A549 (cell line): ENCODE measurements around the gene GLIS1. TPM values are rescaled to one million over a fixed set of nuclear protein-coding genes. Genes with fewer than 3 reads are reported as not detected.

Source experiments
- ATAC-seq, 2 experiments: fragments of 200-7000 bp in 1 of 2; fragments of >200 bp in 1 of 2; cut with Nextera tagmentation in 1 of 2; cut with Tn5 transposase in 1 of 2; 3 replicates each; pipeline versions ENCODE4 v1.8.0 to v1.9.1; 2018 to 2020; ENCODE audit warnings: mild to moderate bottlenecking in 1 of 2, moderate library complexity in 1 of 2
- CTCF ChIA-PET: fragments of 300-600 bp; sonication (Branson Sonifier 250); formaldehyde crosslinking; extraction: SDS; loops from one replicate; lab custom pipeline; 2021; ENCODE audit warnings: antibody characterized with exemption, inconsistent platforms; lab: Yijun Ruan, JAX
- POLR2A ChIA-PET: fragments of 350-600 bp; formaldehyde crosslinking; extraction: SDS; loops from one replicate; lab custom pipeline; 2021; ENCODE audit warnings: antibody characterized with exemption, inconsistent platforms; lab: Yijun Ruan, JAX
- DNase-seq, 2 experiments: peaks; one replicate each; pipeline versions ENCODE4 v3.0.0 to v3.0.0-alpha.2; 2011 to 2016; ENCODE audit warnings: low read depth in 1 of 2, low spot score in 1 of 2
- FAIRE-seq: peaks from 2 replicates; lab custom pipeline; 2011; peaks lifted over from hg19 to GRCh38; lab: Jason Lieb, UNC
- H3K27ac ChIP-seq, 2 experiments: fragments of >200 bp; sonication (Bioruptor Twin); formaldehyde crosslinking; 3 replicates each; pipeline ENCODE4 v1.5.1; 2016 to 2017
- H3K4me1 ChIP-seq: fragments of >200 bp; sonication (Bioruptor Twin); formaldehyde crosslinking; 3 replicates; pipeline ENCODE4 v1.6.1; 2016
- H3K4me2 ChIP-seq: fragments of >200 bp; sonication (Bioruptor Twin); formaldehyde crosslinking; 3 replicates; pipeline ENCODE4 v1.6.1; 2016
- H3K4me3 ChIP-seq: fragments of >200 bp; sonication (Bioruptor Twin); formaldehyde crosslinking; 3 replicates; pipeline ENCODE4 v1.5.1; 2016
- H3K9me3 ChIP-seq: fragments of >200 bp; sonication (Bioruptor Twin); formaldehyde crosslinking; 3 replicates; pipeline ENCODE4 v1.6.1; 2016
- BHLHE40 ChIP-seq: IDR thresholded peaks from 2 replicates; pipeline ENCODE4 v1.6.1; 2012; ENCODE audit warnings: low read depth, low read length, inconsistent platforms
- CBX2 ChIP-seq: fragments of 200-600 bp; sonication (generic); IDR thresholded peaks from 2 replicates; pipeline ENCODE4 v1.6.1; 2016; ENCODE audit warnings: low read depth, mild to moderate bottlenecking, borderline replicate concordance
- CBX8 ChIP-seq: fragments of 200-600 bp; sonication (generic); IDR thresholded peaks from 2 replicates; pipeline ENCODE4 v1.6.1; 2016
- CHD2 ChIP-seq: fragments of 150-350 bp; IDR thresholded peaks from 2 replicates; pipeline ENCODE4 v1.6.1; 2014; ENCODE audit warnings: low read length; ENCODE audit not compliant: partially characterized antibody
- EHF ChIP-seq: fragments of 250-450 bp; sonication (Bioruptor Pico); IDR thresholded peaks from 2 replicates; pipeline ENCODE4 v1.5.0; 2020; ENCODE audit warnings: mild to moderate bottlenecking
- ESRRA ChIP-seq: fragments of 150-350 bp; IDR thresholded peaks from 2 replicates; pipeline ENCODE4 v1.6.1; 2014; ENCODE audit warnings: mild to moderate bottlenecking, low read length, borderline replicate concordance
- FOSB ChIP-seq: fragments of 250-450 bp; sonication (Bioruptor Pico); IDR thresholded peaks from 2 replicates; pipeline ENCODE4 v1.5.0; 2020; ENCODE audit warnings: mild to moderate bottlenecking, moderate library complexity
- FOXS1 ChIP-seq: fragments of 250-450 bp; sonication (Bioruptor Pico); IDR thresholded peaks from 2 replicates; pipeline ENCODE4 v1.5.0; 2020; ENCODE audit warnings: mild to moderate bottlenecking, moderate library complexity
- HEYL ChIP-seq: fragments of 250-450 bp; sonication (Bioruptor Pico); IDR thresholded peaks from 2 replicates; pipeline ENCODE4 v1.8.0; 2021; ENCODE audit warnings: mild to moderate bottlenecking, moderate library complexity
- HOXB13 ChIP-seq: fragments of 250-450 bp; sonication (Bioruptor Pico); IDR thresholded peaks from 2 replicates; pipeline ENCODE4 v1.5.0; 2020; ENCODE audit warnings: low read depth, mild to moderate bottlenecking, moderate library complexity
- HOXB5 ChIP-seq: fragments of 250-450 bp; sonication (Bioruptor Pico); IDR thresholded peaks from 2 replicates; pipeline ENCODE4 v1.5.0; 2020; ENCODE audit warnings: mild to moderate bottlenecking, moderate library complexity
- JUN ChIP-seq, 2 experiments: fragments of >200 bp; sonication (Bioruptor Twin); formaldehyde crosslinking; IDR thresholded peaks; 2 replicates in 1 of 2; 3 replicates in 1 of 2; pipeline ENCODE4 v1.6.1; 2016 to 2017
- NR3C1 ChIP-seq: fragments of >200 bp; sonication (Bioruptor Twin); formaldehyde crosslinking; IDR thresholded peaks from 3 replicates; pipeline ENCODE4 v1.6.1; 2017
- POLR2A ChIP-seq: IDR thresholded peaks from 2 replicates; pipeline ENCODE4 v1.6.1; 2012; ENCODE audit warnings: mild to moderate bottlenecking, low read length
- RAD21 ChIP-seq, 2 experiments: fragments of >200 bp in 1 of 2; sonication (Bioruptor Twin) in 1 of 2; formaldehyde crosslinking in 1 of 2; IDR thresholded peaks in 1 of 2; conservative IDR thresholded peaks in 1 of 2; 2 replicates in 1 of 2; 3 replicates in 1 of 2; pipeline ENCODE4 v1.6.1; 2012 to 2018; ENCODE audit warnings: inconsistent platforms in 1 of 2
- RARB ChIP-seq: fragments of 250-450 bp; sonication (Bioruptor Pico); IDR thresholded peaks from 2 replicates; pipeline ENCODE4 v1.8.0; 2021; ENCODE audit warnings: mild to moderate bottlenecking, moderate library complexity
- SREBF2 ChIP-seq: fragments of 450-650 bp; IDR thresholded peaks from 2 replicates; pipeline ENCODE4 v1.6.1; 2014; ENCODE audit warnings: mild to moderate bottlenecking, moderate library complexity
- TP53 ChIP-seq: fragments of 250-450 bp; sonication (Bioruptor Pico); IDR thresholded peaks from 2 replicates; pipeline ENCODE4 v1.5.0; 2021; ENCODE audit warnings: mild to moderate bottlenecking, moderate library complexity
- ZFP36 ChIP-seq: fragments of 450-650 bp; IDR thresholded peaks from 2 replicates; pipeline ENCODE4 v1.6.1; 2014; ENCODE audit warnings: borderline replicate concordance; ENCODE audit not compliant: partially characterized antibody
- WGBS: methylation state at CpG from one replicate; pipeline ENCODE4 v1.1.6; 2017; ENCODE audit errors: missing lambda C conversion rate; 5-methylcytosine and 5-hydroxymethylcytosine counted together
- polyA plus RNA-seq, 4 experiments: library from polyadenylated mRNA; depleted of rRNA in 3 of 4; stranded (reverse); fragments of >200 nt; fragmentation: RNase III in 1 of 4; extraction: RNeasy Plus Mini Kit Qiagen cat#74134 plus additional on column Dnase treatment in 1 of 4; gene quantifications; 2 replicates in 3 of 4; 3 replicates in 1 of 4; pipeline ENCODE4 v1.2.3, GENCODE V29; 2011 to 2017
- TF ChIP-seq, protein P1 (sequence below): fragments of 450-650 bp; IDR thresholded peaks from 2 replicates; pipeline ENCODE4 v1.6.1; 2014; ENCODE audit warnings: antibody characterized with exemption
- TF ChIP-seq, protein P2 (sequence below): fragments of >200 bp; sonication (Bioruptor Twin); formaldehyde crosslinking; IDR thresholded peaks from 3 replicates; pipeline ENCODE4 v1.6.1; 2016
- TF ChIP-seq, protein P3 (sequence below): fragments of 150-350 bp; IDR thresholded peaks from 2 replicates; pipeline ENCODE4 v1.6.1; 2014; ENCODE audit warnings: low read depth, mild to moderate bottlenecking, low read length
- TF ChIP-seq, protein P4 (sequence below): IDR thresholded peaks from 2 replicates; pipeline ENCODE4 v1.6.1; 2012; ENCODE audit warnings: low read depth, borderline replicate concordance
- TF ChIP-seq, protein P5 (sequence below): fragments of 250-450 bp; sonication (Bioruptor Pico); IDR thresholded peaks from 2 replicates; pipeline ENCODE4 v1.5.0; 2021; ENCODE audit warnings: mild to moderate bottlenecking, moderate library complexity, borderline replicate concordance
- TF ChIP-seq, protein P6 (sequence below): IDR thresholded peaks from 2 replicates; pipeline ENCODE4 v1.6.1; 2012

Gene GLIS1
- polyA plus RNA-seq, 2 of the 4 experiments (the other 2 are of a cell fraction) = 0.04 TPM; not detected in 1

DNA sequence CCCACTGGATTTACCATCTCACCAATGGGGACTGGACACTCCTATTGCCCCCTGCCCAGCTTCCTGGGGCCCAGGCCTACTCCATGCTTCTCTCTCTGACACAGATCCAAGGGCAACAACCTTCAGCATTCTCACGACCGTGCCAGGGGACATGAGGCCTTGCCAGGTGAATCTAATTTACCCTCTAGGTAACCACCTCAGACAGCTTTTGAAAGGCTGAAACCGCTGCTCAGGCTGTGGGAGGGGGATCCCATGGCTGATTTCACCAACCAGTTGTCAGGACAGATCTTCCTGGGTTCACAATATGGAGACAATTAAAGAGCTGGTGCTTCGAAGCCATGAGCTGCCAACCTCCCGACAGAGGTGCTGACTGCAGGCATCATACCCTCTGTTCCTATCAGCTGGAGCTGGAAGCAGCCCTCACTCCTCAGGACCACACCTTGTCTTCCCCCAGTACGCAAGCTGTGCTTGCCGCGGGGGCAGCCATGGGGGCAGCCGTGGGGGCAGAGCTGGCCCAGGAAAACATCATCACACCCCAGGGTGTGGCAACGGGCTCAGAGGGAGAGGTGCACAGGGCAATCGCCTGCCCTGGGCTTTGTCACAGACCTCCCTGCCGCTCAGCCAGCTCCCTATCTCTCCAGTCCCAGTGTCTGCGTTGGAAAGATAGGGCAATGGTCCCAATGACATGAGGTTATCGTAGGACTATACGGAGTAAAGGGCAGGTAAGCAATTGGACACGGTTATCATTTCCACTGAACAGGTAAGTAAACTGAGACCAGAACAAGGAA is 159.5 kb downstream of the GLIS1 start:
- no peaks in the 10 kb centered on the region for H3K4me1 ChIP-seq
- POLR2A ChIA-PET = no interaction called here
- no peak for DNase-seq
- CTCF ChIA-PET = interaction anchor here (0.7 to 3.9 kb wide), 2 partner anchors 17 to 94 kb away, joined by 3 to 12 read pairs; no protein-coding TSS in a partner anchor
- H3K4me3 ChIP-seq = no peak overlapping the region
- H3K4me2 ChIP-seq = no peak overlapping the region
- TF ChIP-seq RAD21 (conservative IDR thresholded peaks at IDR 0.05 in 1 of 2, IDR thresholded peaks at IDR 0.05 in 1 of 2) = no peak
- TF ChIP-seq, protein P1, sequence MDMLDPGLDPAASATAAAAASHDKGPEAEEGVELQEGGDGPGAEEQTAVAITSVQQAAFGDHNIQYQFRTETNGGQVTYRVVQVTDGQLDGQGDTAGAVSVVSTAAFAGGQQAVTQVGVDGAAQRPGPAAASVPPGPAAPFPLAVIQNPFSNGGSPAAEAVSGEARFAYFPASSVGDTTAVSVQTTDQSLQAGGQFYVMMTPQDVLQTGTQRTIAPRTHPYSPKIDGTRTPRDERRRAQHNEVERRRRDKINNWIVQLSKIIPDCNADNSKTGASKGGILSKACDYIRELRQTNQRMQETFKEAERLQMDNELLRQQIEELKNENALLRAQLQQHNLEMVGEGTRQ = no peak
- TF ChIP-seq CHD2 = no peak
- no peak for TF ChIP-seq BHLHE40
- TF ChIP-seq JUN (IDR thresholded peaks at IDR 0.05) = no peak
- no peak for TF ChIP-seq HOXB13 (CRISPR knock-in tag)
- no peak for TF ChIP-seq CBX2
- no peak for TF ChIP-seq RARB (CRISPR knock-in tag)
- TF ChIP-seq NR3C1 = no peak
- TF ChIP-seq, protein P2, sequence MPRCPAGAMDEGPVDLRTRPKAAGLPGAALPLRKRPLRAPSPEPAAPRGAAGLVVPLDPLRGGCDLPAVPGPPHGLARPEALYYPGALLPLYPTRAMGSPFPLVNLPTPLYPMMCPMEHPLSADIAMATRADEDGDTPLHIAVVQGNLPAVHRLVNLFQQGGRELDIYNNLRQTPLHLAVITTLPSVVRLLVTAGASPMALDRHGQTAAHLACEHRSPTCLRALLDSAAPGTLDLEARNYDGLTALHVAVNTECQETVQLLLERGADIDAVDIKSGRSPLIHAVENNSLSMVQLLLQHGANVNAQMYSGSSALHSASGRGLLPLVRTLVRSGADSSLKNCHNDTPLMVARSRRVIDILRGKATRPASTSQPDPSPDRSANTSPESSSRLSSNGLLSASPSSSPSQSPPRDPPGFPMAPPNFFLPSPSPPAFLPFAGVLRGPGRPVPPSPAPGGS = no peak
- TF ChIP-seq SREBF2 = no peak
- no peak for TF ChIP-seq HEYL (CRISPR knock-in tag)
- TF ChIP-seq, all 56 proteins: peak for 0
- no peak for ATAC-seq
- no peak overlapping the region for H3K27ac ChIP-seq
- WGBS = 78% methylated on average over 12 of the region's 16 CpGs
- no peaks in the 10 kb centered on the region for H3K9me3 ChIP-seq
- no peak for FAIRE-seq

DNA sequence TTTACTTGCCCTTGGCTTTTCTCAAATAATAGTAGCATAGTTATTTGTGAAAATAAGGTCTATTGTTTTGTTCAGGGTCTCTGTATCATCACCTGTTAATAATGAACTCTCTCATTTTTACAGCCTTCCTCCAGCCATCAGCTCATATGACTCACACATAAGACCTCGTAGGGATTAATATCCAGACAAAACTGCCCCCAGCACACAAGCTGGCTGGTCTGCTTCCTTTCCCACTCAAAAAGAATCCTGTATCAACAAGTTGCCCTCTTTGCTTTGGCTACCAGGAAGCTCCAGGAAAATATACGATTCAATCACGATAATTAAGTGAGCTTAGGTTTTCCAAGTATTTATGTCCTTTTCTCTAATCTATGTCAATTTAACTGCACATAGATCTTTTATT is 160.6 kb downstream of the GLIS1 start:
- FAIRE-seq (no peak), ATAC-seq (no peak), DNase-seq (no peak)
- no peaks in the 10 kb centered on the region for H3K9me3 ChIP-seq
- H3K4me3 ChIP-seq = no peak overlapping the region
- H3K4me2 ChIP-seq = no peak overlapping the region
- CTCF ChIA-PET = no interaction called here
- H3K4me1 ChIP-seq = no peaks in the 10 kb centered on the region
- POLR2A ChIA-PET = no interaction called here
- 64% methylated on average over 3 of the region's 3 CpGs for WGBS
- no peak overlapping the region for H3K27ac ChIP-seq
- TF ChIP-seq EHF (CRISPR knock-in tag) = no peak
- TF ChIP-seq, protein P3, sequence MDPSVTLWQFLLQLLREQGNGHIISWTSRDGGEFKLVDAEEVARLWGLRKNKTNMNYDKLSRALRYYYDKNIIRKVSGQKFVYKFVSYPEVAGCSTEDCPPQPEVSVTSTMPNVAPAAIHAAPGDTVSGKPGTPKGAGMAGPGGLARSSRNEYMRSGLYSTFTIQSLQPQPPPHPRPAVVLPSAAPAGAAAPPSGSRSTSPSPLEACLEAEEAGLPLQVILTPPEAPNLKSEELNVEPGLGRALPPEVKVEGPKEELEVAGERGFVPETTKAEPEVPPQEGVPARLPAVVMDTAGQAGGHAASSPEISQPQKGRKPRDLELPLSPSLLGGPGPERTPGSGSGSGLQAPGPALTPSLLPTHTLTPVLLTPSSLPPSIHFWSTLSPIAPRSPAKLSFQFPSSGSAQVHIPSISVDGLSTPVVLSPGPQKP = no peak
- no peak for TF ChIP-seq CBX8
- TF ChIP-seq, protein P4, sequence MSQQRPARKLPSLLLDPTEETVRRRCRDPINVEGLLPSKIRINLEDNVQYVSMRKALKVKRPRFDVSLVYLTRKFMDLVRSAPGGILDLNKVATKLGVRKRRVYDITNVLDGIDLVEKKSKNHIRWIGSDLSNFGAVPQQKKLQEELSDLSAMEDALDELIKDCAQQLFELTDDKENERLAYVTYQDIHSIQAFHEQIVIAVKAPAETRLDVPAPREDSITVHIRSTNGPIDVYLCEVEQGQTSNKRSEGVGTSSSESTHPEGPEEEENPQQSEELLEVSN = no peak
- TF ChIP-seq POLR2A = no peak
- no peak for TF ChIP-seq FOSB (CRISPR knock-in tag)
- TF ChIP-seq ZFP36 = no peak
- TF ChIP-seq, protein P5, sequence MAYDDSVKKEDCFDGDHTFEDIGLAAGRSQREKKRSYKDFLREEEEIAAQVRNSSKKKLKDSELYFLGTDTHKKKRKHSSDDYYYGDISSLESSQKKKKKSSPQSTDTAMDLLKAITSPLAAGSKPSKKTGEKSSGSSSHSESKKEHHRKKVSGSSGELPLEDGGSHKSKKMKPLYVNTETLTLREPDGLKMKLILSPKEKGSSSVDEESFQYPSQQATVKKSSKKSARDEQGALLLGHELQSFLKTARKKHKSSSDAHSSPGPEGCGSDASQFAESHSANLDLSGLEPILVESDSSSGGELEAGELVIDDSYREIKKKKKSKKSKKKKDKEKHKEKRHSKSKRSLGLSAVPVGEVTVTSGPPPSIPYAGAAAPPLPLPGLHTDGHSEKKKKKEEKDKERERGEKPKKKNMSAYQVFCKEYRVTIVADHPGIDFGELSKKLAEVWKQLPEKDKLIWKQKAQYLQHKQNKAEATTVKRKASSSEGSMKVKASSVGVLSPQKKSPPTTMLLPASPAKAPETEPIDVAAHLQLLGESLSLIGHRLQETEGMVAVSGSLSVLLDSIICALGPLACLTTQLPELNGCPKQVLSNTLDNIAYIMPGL (CRISPR knock-in tag) = no peak
- TF ChIP-seq, protein P2 = no peak
- TF ChIP-seq, protein P1 = no peak
- TF ChIP-seq TP53 (CRISPR knock-in tag) = no peak
- no peak for TF ChIP-seq ESRRA
- TF ChIP-seq HOXB5 = no peak
- TF ChIP-seq, protein P6, sequence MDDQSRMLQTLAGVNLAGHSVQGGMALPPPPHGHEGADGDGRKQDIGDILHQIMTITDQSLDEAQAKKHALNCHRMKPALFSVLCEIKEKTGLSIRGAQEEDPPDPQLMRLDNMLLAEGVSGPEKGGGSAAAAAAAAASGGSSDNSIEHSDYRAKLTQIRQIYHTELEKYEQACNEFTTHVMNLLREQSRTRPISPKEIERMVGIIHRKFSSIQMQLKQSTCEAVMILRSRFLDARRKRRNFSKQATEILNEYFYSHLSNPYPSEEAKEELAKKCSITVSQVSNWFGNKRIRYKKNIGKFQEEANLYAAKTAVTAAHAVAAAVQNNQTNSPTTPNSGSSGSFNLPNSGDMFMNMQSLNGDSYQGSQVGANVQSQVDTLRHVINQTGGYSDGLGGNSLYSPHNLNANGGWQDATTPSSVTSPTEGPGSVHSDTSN = no peak
- no peak for TF ChIP-seq FOXS1
- no peak for TF ChIP-seq RAD21 (conservative IDR thresholded peaks at IDR 0.05 in 1 of 2, IDR thresholded peaks at IDR 0.05 in 1 of 2)
